Right lung (tissue), 10 donors: Measurements from ENCODE around the gene OR5D13. TPM values are rescaled to one million over a fixed set of nuclear protein-coding genes. Genes with fewer than 3 reads are reported as not detected.

Experiments
- DNase-seq, 2 donors: peaks; one replicate each; pipeline ENCODE4 v3.0.0-alpha.2; 2013
- long read RNA-seq, 8 donors: transcript quantifications; one replicate each; lab custom pipeline, GENCODE V29; 2026
- polyA plus RNA-seq, 5 donors: library from polyadenylated mRNA; unstranded; fragments of 120-200 nt; gene quantifications; one replicate each; pipeline versions ENCODE4 v1.2.1 to v1.2.3, GENCODE V29; 2013; ENCODE audit warnings: inconsistent platforms in 1 of 5, low replicate concordance in 1 of 5; ENCODE audit not compliant: insufficient read length in 5 of 5, insufficient read depth in 1 of 5

The OR5D13 gene, protein sequence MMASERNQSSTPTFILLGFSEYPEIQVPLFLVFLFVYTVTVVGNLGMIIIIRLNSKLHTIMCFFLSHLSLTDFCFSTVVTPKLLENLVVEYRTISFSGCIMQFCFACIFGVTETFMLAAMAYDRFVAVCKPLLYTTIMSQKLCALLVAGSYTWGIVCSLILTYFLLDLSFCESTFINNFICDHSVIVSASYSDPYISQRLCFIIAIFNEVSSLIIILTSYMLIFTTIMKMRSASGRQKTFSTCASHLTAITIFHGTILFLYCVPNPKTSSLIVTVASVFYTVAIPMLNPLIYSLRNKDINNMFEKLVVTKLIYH
- not detected for polyA plus RNA-seq
- long read RNA-seq, donor 1, result 0 reads
- long read RNA-seq, donor 2, result 0 reads
- long read RNA-seq, donor 3, result 0 reads
- long read RNA-seq, donor 4, result 0 reads
- long read RNA-seq, donor 5, result 0 reads
- long read RNA-seq, donor 6, result 0 reads
- long read RNA-seq, donor 7, result 0 reads
- long read RNA-seq, donor 8, result 0 reads

DNA sequence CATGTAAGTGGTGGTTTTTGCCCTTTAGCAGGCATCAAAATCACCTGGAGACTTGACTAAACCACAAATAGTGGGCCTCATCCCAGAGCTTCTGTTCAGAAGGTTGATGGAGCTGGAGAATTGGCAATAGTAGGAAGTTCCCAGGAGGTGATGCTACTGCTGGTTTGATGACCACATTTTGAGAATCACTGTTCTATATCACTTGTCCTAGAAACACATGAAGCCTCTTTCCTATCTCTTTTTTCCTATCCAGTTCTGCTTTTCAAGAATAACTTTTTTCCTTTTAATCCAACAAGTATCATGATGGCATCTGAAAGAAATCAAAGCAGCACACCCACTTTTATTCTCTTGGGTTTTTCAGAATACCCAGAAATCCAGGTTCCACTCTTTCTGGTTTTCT, at the start of gene OR5D13:
Gene OR5D13 (plus strand): TSS at position 301 of the 400 bp plus-strand sequence. CDS start 0 bp downstream, at position 301.
- no peak for DNase-seq

DNA sequence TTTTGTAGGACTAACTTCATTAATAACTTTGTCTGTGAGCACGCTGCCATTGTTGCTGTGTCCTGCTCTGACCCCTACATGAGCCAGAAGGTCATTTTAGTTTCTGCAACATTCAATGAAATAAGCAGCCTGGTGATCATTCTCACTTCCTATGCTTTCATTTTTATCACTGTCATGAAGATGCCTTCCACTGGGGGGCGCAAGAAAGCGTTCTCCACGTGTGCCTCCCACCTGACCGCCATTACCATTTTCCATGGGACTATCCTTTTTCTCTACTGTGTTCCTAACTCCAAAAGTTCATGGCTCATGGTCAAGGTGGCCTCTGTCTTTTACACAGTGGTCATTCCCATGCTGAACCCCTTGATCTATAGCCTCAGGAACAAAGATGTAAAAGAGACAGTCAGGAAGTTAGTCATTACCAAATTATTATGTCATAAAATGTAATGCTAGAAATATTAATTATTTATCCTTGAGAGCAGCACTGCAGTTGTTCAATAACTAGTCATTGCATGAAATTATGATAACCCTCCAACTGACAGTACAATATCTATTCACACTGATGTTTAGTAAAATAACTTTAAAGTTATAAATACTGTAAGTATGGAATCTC, 46.4 kb upstream of the OR5D13 start:
- DNase-seq, result no peak

GRCh38 chr11:55732936-55733335, 40.3 kb upstream of the OR5D13 start:
- no peak for DNase-seq

GRCh38 chr11:55791606-55792005, 18.4 kb downstream of the OR5D13 start:
- no peak for DNase-seq

- no peak for DNase-seq
Measured at GRCh38 chr11:55793321-55793720, 20.1 kb downstream of the OR5D13 start.

GRCh38 chr11:55795256-55795655, 22.0 kb downstream of the OR5D13 start, which contains the start of gene OR5D14:
OR5D14 (plus strand) TSS chr11:55795556; CDS start chr11:55795556, 0 bp downstream.
- DNase-seq, result no peak

DNA sequence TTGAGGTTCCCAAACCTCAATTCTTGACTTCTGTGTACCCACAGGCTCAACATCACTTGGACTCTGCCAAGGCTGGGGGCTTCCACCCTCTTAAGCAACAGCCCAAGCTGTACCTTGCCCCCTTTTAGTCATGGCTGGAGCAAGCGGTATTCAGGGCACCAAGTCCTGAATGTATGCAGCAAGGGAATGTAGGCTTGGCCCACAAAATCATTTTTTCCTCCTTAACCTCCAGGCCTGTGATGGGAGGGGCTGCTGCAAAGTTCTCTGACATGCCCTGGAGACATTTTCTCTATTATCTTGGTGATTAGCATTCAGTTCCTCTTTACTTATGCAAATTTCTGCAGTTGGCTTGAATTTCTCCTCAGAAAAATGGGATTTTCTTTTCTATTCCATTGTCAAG, 33.0 kb downstream of the OR5D13 start:
- DNase-seq, result no peak

GRCh38 chr11:55811067-55811466, 37.8 kb downstream of the OR5D13 start, which contains the start of gene OR5L1:
OR5L1 (plus strand) TSS chr11:55811367; CDS start chr11:55811467, 100 bp downstream.
- no peak for DNase-seq

- DNase-seq, result no peak
Measured at GRCh38 chr11:55819330-55819729, 46.1 kb downstream of the OR5D13 start, which contains the start of gene OR5D18. OR5D18 (plus strand) TSS chr11:55819630; CDS start chr11:55819630, 0 bp downstream.

Other genes with a start within 250 kb of the OR5D13 start
- not detected for gene OR4C15, start 219.0 kb upstream of the OR5D13 start, polyA plus RNA-seq
- not detected for gene OR4C16, start 201.3 kb upstream of the OR5D13 start, polyA plus RNA-seq
- not detected for gene OR4C11, start 165.8 kb upstream of the OR5D13 start, polyA plus RNA-seq
- gene OR4P4, start 138.3 kb upstream of the OR5D13 start, polyA plus RNA-seq, result under 1 TPM in 2 of 5 donors, not detected in 3; 0.09 to 0.18 TPM
- gene OR4S2, start 125.1 kb upstream of the OR5D13 start, polyA plus RNA-seq, result not detected
- not detected for gene OR4C6, start 111.2 kb upstream of the OR5D13 start, polyA plus RNA-seq
- not detected for gene OR5D14, start 22.1 kb downstream of the OR5D13 start, polyA plus RNA-seq
- not detected for gene OR5L1, start 37.9 kb downstream of the OR5D13 start, polyA plus RNA-seq
- gene OR5D18, start 46.2 kb downstream of the OR5D13 start, polyA plus RNA-seq, result not detected
- not detected for gene OR5L2, start 53.8 kb downstream of the OR5D13 start, polyA plus RNA-seq
- not detected for gene OR5D16, start 65.3 kb downstream of the OR5D13 start, polyA plus RNA-seq
- gene TRIM51, start 109.9 kb downstream of the OR5D13 start, polyA plus RNA-seq, result not detected
- not detected for gene OR5W2, start 141.1 kb downstream of the OR5D13 start, polyA plus RNA-seq
- gene OR5I1, start 163.0 kb downstream of the OR5D13 start, polyA plus RNA-seq, result not detected
- not detected for gene OR10AG1, start 196.5 kb downstream of the OR5D13 start, polyA plus RNA-seq
- gene OR5F1, start 221.2 kb downstream of the OR5D13 start, polyA plus RNA-seq, result not detected